ENCODE measurements around the gene OXCT1. TPM values are rescaled to one million over a fixed set of nuclear protein-coding genes. Genes with fewer than 3 reads are reported as not detected.

The OXCT1 gene
- total RNA-seq, 1 donor from 2014 or later: 44.6 TPM

- no peak overlapping the region for H3K4me3 Mint-ChIP-seq (ENCODE audit: unreplicated experiment)
- H3K27ac Mint-ChIP-seq (ENCODE audit: unreplicated experiment): no peak overlapping the region
- no peak for DNase-seq (ENCODE audit: low spot score)
- peaks cover 14% of the 10 kb centered on the region for H3K9me3 Mint-ChIP-seq (ENCODE audit: low read depth)
- H3K4me1 Mint-ChIP-seq (ENCODE audit: low read depth): no peaks in the 10 kb centered on the region
- H3K36me3 Mint-ChIP-seq (ENCODE audit: low read depth): peaks cover 2% of the 10 kb centered on the region
- H3K27me3 Mint-ChIP-seq (ENCODE audit: low read depth): peaks cover 36% of the 10 kb centered on the region
- TF ChIP-seq, protein P1, sequence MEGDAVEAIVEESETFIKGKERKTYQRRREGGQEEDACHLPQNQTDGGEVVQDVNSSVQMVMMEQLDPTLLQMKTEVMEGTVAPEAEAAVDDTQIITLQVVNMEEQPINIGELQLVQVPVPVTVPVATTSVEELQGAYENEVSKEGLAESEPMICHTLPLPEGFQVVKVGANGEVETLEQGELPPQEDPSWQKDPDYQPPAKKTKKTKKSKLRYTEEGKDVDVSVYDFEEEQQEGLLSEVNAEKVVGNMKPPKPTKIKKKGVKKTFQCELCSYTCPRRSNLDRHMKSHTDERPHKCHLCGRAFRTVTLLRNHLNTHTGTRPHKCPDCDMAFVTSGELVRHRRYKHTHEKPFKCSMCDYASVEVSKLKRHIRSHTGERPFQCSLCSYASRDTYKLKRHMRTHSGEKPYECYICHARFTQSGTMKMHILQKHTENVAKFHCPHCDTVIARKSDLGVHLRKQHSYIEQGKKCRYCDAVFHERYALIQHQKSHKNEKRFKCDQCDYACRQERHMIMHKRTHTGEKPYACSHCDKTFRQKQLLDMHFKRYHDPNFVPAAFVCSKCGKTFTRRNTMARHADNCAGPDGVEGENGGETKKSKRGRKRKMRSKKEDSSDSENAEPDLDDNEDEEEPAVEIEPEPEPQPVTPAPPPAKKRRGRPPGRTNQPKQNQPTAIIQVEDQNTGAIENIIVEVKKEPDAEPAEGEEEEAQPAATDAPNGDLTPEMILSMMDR (IDR thresholded peaks at IDR 0.05): no peak
Observed at GRCh38 chr5:41681840-41682239, 188.4 kb downstream of the OXCT1 start.

Other genes with a start within 250 kb of the OXCT1 start
- gene RIMOC1, start 33.9 kb upstream of the OXCT1 start, total RNA-seq: 35.9 to 41.0 TPM (median 38.9 TPM) in 3 replicates
- gene FBXO4, start 54.9 kb upstream of the OXCT1 start, total RNA-seq: 6.7 to 11.4 TPM (median 9.3 TPM) in 3 replicates

Data from chondrocyte (in vitro differentiated cells).